Esophagus muscularis mucosa (tissue), 4 donors: ENCODE data around the gene DTYMK.

ENCODE experiments used
- CTCF ChIP-seq, 3 experiments: fragments of 200-600 bp in 2 of 3; fragments of 450-650 bp in 1 of 3; sonication (generic) in 2 of 3; IDR thresholded peaks; one replicate each; pipeline ENCODE4 v1.5.1; 2017 to 2019; ENCODE audit warnings: antibody characterized with exemption in 3 of 3, mild to moderate bottlenecking in 2 of 3, moderate library complexity in 1 of 3
- EP300 ChIP-seq: sonication (generic); formaldehyde crosslinking; IDR thresholded peaks from one replicate; pipeline ENCODE4 v1.6.1; 2017; ENCODE audit warnings: antibody characterized with exemption
- POLR2A ChIP-seq: fragments of 450-650 bp; IDR thresholded peaks from one replicate; pipeline ENCODE4 v1.6.1; 2017; ENCODE audit warnings: antibody characterized with exemption, moderate library complexity, mild to moderate bottlenecking, low read depth
- POLR2AphosphoS5 ChIP-seq, 2 donors: sonication (generic); formaldehyde crosslinking; IDR thresholded peaks; one replicate each; pipeline ENCODE4 v1.6.1; 2017; ENCODE audit warnings: antibody characterized with exemption in 2 of 2

- no peak for TF ChIP-seq EP300
- TF ChIP-seq POLR2A, result no peak
- no peak for TF ChIP-seq CTCF (IDR thresholded peaks at IDR 0.05)
- no peak for TF ChIP-seq POLR2AphosphoS5 (IDR thresholded peaks at IDR 0.05)
Observed at GRCh38 chr2:241648453-241648852, 38.2 kb downstream of the DTYMK start.
